ENCODE results near the gene CDHR5. TPM values are rescaled to one million over a fixed set of nuclear protein-coding genes. Genes with fewer than 3 reads are reported as not detected.

CDHR5 gene
- total and polyA plus RNA-seq, 2 experiments from 2014 or later = 114 to 166 TPM

- 97% methylated on average over 23 of the region's 29 CpGs for WGBS (ENCODE audit: low lambda C conversion rate, missing lambda C conversion rate)
- Histone ChIP-seq H3K36me3 (replicated peaks; ENCODE audit: insufficient read depth, low read depth) (no peaks in the 10 kb centered on the region), H3K4me3 (no peak overlapping the region)
These were observed 27.5 kb downstream of the CDHR5 start for GRCh38 chr11:597166-597725.

GRCh38 chr11:596374-596773, 28.4 kb downstream of the CDHR5 start:
- Histone ChIP-seq H3K79me2 (peaks cover 30% of the 10 kb centered on the region), H3K36me3 (replicated peaks; ENCODE audit: insufficient read depth, low read depth) (no peaks in the 10 kb centered on the region), H3K27ac (no peak overlapping the region), H3K9me3 (ENCODE audit: low read depth) (no peaks in the 10 kb centered on the region), H2AFZ (no peak overlapping the region), H3K27me3 (no peaks in the 10 kb centered on the region), H3K4me2 (no peak overlapping the region), H3K4me1 (ENCODE audit: insufficient read depth) (no peaks in the 10 kb centered on the region), H4K20me1 (ENCODE audit: insufficient read depth, poor library complexity, severe bottlenecking) (peaks cover 6% of the 10 kb centered on the region), H3K9me2 (replicated peaks; ENCODE audit: insufficient read depth) (no peaks in the 10 kb centered on the region), H3K4me3 (no peak overlapping the region)
- DNase-seq (ENCODE audit: low spot score) = no peak
- no peak for TF ChIP-seq CTCF (IDR thresholded peaks at IDR 0.05; ENCODE audit: poor library complexity)
- TF ChIP-seq EZH2phosphoT487 (IDR thresholded peaks at IDR 0.05; ENCODE audit: low read depth, severe bottlenecking, unreplicated experiment) = no peak
- TF ChIP-seq EZH2 (IDR thresholded peaks at IDR 0.05; ENCODE audit: borderline replicate concordance) = no peak
- 95% methylated on average over 10 of the region's 10 CpGs for WGBS (ENCODE audit: low lambda C conversion rate, missing lambda C conversion rate)

More at GRCh38 chr11:597166-597725, 27.5 kb downstream of the CDHR5 start:
- H3K9me2 ChIP-seq (replicated peaks; ENCODE audit: insufficient read depth) = no peaks in the 10 kb centered on the region
- no peak for DNase-seq (ENCODE audit: low spot score)
- H3K27me3 ChIP-seq = no peaks in the 10 kb centered on the region
- TF ChIP-seq EZH2 (IDR thresholded peaks at IDR 0.05; ENCODE audit: borderline replicate concordance) (no peak), CTCF (IDR thresholded peaks at IDR 0.05; ENCODE audit: poor library complexity) (no peak), EZH2phosphoT487 (IDR thresholded peaks at IDR 0.05; ENCODE audit: low read depth, severe bottlenecking, unreplicated experiment) (no peak)
- peaks cover 6% of the 10 kb centered on the region for H4K20me1 ChIP-seq (ENCODE audit: insufficient read depth, poor library complexity, severe bottlenecking)
- H3K9me3 ChIP-seq (ENCODE audit: low read depth) = no peaks in the 10 kb centered on the region
- no peaks in the 10 kb centered on the region for H3K4me1 ChIP-seq (ENCODE audit: insufficient read depth)
- H3K79me2 ChIP-seq = peaks cover 27% of the 10 kb centered on the region
- H2AFZ ChIP-seq = no peak overlapping the region
- H3K4me2 ChIP-seq = no peak overlapping the region
- no peak overlapping the region for H3K27ac ChIP-seq

- Histone ChIP-seq H3K27ac (no peak overlapping the region), H3K9me3 (ENCODE audit: low read depth) (no peaks in the 10 kb centered on the region), H4K20me1 (ENCODE audit: insufficient read depth, poor library complexity, severe bottlenecking) (peaks cover 8% of the 10 kb centered on the region), H3K79me2 (peaks cover 40% of the 10 kb centered on the region), H3K27me3 (no peaks in the 10 kb centered on the region), H3K36me3 (replicated peaks; ENCODE audit: insufficient read depth, low read depth) (no peaks in the 10 kb centered on the region), H3K4me2 (no peak overlapping the region), H2AFZ (no peak overlapping the region), H3K4me3 (no peak overlapping the region), H3K9me2 (replicated peaks; ENCODE audit: insufficient read depth) (no peaks in the 10 kb centered on the region), H3K4me1 (ENCODE audit: insufficient read depth) (no peaks in the 10 kb centered on the region)
- DNase-seq (ENCODE audit: low spot score) = no peak
- WGBS (ENCODE audit: low lambda C conversion rate, missing lambda C conversion rate) = 96% methylated on average over 10 of the region's 10 CpGs
- TF ChIP-seq CTCF (IDR thresholded peaks at IDR 0.05; ENCODE audit: poor library complexity) = no peak
- TF ChIP-seq EZH2phosphoT487 (IDR thresholded peaks at IDR 0.05; ENCODE audit: low read depth, severe bottlenecking, unreplicated experiment) = no peak
- no peak for TF ChIP-seq EZH2 (IDR thresholded peaks at IDR 0.05; ENCODE audit: borderline replicate concordance)
These were observed 29.4 kb downstream of the CDHR5 start for GRCh38 chr11:595400-595799.
